Neural progenitor cell (in vitro differentiated cells): ENCODE results near the gene CCDC77.

Experiments
- EZH2 ChIP-seq: fragments of 200-600 bp; sonication (generic); IDR thresholded peaks from 2 replicates; pipeline ENCODE4 v1.6.1; 2017; ENCODE audit warnings: antibody characterized with exemption, mild to moderate bottlenecking, moderate library complexity
- TF ChIP-seq, protein P1 (sequence below): fragments of 200-600 bp; sonication (generic); IDR thresholded peaks from 2 replicates; pipeline ENCODE4 v1.5.1; 2017; ENCODE audit warnings: antibody characterized with exemption, mild to moderate bottlenecking

- TF ChIP-seq, protein P1, sequence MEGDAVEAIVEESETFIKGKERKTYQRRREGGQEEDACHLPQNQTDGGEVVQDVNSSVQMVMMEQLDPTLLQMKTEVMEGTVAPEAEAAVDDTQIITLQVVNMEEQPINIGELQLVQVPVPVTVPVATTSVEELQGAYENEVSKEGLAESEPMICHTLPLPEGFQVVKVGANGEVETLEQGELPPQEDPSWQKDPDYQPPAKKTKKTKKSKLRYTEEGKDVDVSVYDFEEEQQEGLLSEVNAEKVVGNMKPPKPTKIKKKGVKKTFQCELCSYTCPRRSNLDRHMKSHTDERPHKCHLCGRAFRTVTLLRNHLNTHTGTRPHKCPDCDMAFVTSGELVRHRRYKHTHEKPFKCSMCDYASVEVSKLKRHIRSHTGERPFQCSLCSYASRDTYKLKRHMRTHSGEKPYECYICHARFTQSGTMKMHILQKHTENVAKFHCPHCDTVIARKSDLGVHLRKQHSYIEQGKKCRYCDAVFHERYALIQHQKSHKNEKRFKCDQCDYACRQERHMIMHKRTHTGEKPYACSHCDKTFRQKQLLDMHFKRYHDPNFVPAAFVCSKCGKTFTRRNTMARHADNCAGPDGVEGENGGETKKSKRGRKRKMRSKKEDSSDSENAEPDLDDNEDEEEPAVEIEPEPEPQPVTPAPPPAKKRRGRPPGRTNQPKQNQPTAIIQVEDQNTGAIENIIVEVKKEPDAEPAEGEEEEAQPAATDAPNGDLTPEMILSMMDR: no peak
- no peak for TF ChIP-seq EZH2
These were observed 88.8 kb downstream of the CCDC77 start for GRCh38 chr12:490260-490659.
